Measurements from ENCODE around the gene LDLRAD2.

DNA sequence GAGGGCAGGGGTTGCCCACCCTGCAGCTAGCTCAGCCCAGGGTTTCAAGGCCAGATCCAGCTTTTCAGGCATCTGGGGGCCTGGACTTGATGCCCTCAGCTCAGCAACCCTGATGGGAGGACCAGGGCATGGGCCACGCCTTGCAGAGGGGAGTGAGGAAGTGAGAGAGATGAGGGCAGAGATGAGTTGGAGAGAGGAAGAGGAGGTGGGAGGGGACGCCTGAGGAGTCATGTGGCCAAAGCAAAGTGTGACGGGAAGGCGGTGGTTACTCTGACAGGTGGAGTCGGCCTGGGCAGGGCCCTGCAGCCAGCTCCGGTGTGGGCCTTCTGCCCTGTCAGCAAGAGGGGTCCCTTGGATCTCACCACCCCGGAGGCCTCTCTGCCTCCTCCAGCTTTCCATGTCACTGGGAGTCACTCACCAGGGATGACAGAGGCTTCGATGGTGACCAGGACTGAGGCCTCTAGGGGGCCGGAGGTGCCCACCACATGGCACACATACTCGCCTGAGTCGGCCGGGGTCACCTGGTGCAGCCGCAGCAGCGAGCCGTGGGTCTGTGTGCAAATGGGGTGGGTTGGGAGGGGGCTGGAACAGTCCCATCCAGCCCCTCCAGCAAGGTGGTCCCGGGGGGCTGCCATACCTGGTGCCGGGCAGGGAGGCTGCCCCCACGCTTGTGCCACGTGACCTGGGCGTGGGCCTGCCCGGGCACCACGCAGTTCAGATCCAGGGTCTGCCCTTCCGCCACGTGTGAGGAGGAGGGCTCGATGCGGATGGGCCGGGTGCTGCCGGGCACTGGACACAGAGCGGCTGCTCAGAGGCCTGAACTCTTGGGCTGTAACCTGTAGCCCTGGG lies 40.4 kb downstream of the LDLRAD2 start:
- TF ChIP-seq, protein P1, sequence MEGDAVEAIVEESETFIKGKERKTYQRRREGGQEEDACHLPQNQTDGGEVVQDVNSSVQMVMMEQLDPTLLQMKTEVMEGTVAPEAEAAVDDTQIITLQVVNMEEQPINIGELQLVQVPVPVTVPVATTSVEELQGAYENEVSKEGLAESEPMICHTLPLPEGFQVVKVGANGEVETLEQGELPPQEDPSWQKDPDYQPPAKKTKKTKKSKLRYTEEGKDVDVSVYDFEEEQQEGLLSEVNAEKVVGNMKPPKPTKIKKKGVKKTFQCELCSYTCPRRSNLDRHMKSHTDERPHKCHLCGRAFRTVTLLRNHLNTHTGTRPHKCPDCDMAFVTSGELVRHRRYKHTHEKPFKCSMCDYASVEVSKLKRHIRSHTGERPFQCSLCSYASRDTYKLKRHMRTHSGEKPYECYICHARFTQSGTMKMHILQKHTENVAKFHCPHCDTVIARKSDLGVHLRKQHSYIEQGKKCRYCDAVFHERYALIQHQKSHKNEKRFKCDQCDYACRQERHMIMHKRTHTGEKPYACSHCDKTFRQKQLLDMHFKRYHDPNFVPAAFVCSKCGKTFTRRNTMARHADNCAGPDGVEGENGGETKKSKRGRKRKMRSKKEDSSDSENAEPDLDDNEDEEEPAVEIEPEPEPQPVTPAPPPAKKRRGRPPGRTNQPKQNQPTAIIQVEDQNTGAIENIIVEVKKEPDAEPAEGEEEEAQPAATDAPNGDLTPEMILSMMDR (IDR thresholded peaks at IDR 0.05): no peak
- TF ChIP-seq POLR2A (IDR thresholded peaks at IDR 0.05) (no peak), EP300 (IDR thresholded peaks at IDR 0.05) (no peak)
